ENCODE data around the gene AFF3.

AFF3 gene

GRCh38 chr2:99851089-99851488 is 291.3 kb downstream of the AFF3 start:
- no peak for ATAC-seq
- TF ChIP-seq ISL1 (CRISPR knock-in tag; IDR thresholded peaks at IDR 0.05) (no peak), TSHZ2 (CRISPR knock-in tag; IDR thresholded peaks at IDR 0.05) (no peak), POU6F1 (CRISPR knock-in tag; IDR thresholded peaks at IDR 0.05; ENCODE audit: borderline replicate concordance, low read depth) (no peak), ZC3H10 (CRISPR knock-in tag; IDR thresholded peaks at IDR 0.05) (no peak), ZNF565 (CRISPR knock-in tag; conservative IDR thresholded peaks at IDR 0.05; ENCODE audit: low read depth) (no peak)

- TF ChIP-seq ARNTL (CRISPR knock-in tag; IDR thresholded peaks at IDR 0.05; ENCODE audit: borderline replicate concordance, low read depth), result no peak
- TF ChIP-seq TOX (CRISPR knock-in tag; IDR thresholded peaks at IDR 0.05; ENCODE audit: borderline replicate concordance), result no peak
- TF ChIP-seq ESRRG (CRISPR knock-in tag; IDR thresholded peaks at IDR 0.05), result no peak
- ATAC-seq, result no peak
Observed at GRCh38 chr2:99850084-99850710, 292.2 kb downstream of the AFF3 start.

GRCh38 chr2:99846462-99847107 is 295.8 kb downstream of the AFF3 start:
- no peak for ATAC-seq
- TF ChIP-seq CSDC2 (CRISPR knock-in tag; IDR thresholded peaks at IDR 0.05) (no peak), SNAI2 (CRISPR knock-in tag; IDR thresholded peaks at IDR 0.05) (no peak), RARB (CRISPR knock-in tag; IDR thresholded peaks at IDR 0.05) (no peak), ZNF70 (CRISPR knock-in tag; IDR thresholded peaks at IDR 0.05) (no peak), ZFP3 (CRISPR knock-in tag; IDR thresholded peaks at IDR 0.05) (no peak), ZNF565 (CRISPR knock-in tag; conservative IDR thresholded peaks at IDR 0.05; ENCODE audit: low read depth) (no peak), ISL1 (CRISPR knock-in tag; IDR thresholded peaks at IDR 0.05) (no peak), ZFP30 (CRISPR knock-in tag; IDR thresholded peaks at IDR 0.05) (no peak), POU6F1 (CRISPR knock-in tag; IDR thresholded peaks at IDR 0.05; ENCODE audit: borderline replicate concordance, low read depth) (no peak), CSRNP3 (CRISPR knock-in tag; IDR thresholded peaks at IDR 0.05) (no peak)

- ATAC-seq, result no peak
Observed at GRCh38 chr2:99845296-99845695, 297.1 kb downstream of the AFF3 start.

GRCh38 chr2:99842451-99842850 is 299.9 kb downstream of the AFF3 start:
- TF ChIP-seq ZNF565 (CRISPR knock-in tag; conservative IDR thresholded peaks at IDR 0.05; ENCODE audit: low read depth) (no peak), POU6F1 (CRISPR knock-in tag; IDR thresholded peaks at IDR 0.05; ENCODE audit: borderline replicate concordance, low read depth) (no peak), CREB5 (CRISPR knock-in tag; IDR thresholded peaks at IDR 0.05; ENCODE audit: low read depth) (no peak), SNAI2 (CRISPR knock-in tag; IDR thresholded peaks at IDR 0.05) (no peak), ESRRG (CRISPR knock-in tag; IDR thresholded peaks at IDR 0.05) (no peak), ZNF8 (CRISPR knock-in tag; IDR thresholded peaks at IDR 0.05) (no peak), GLIS3 (CRISPR knock-in tag; IDR thresholded peaks at IDR 0.05) (no peak), TCF4 (CRISPR knock-in tag; IDR thresholded peaks at IDR 0.05; ENCODE audit: borderline replicate concordance) (no peak), PPARA (CRISPR knock-in tag; IDR thresholded peaks at IDR 0.05; ENCODE audit: borderline replicate concordance) (no peak), CSRNP3 (CRISPR knock-in tag; IDR thresholded peaks at IDR 0.05) (no peak), ISL1 (CRISPR knock-in tag; IDR thresholded peaks at IDR 0.05) (no peak), TOX (CRISPR knock-in tag; IDR thresholded peaks at IDR 0.05; ENCODE audit: borderline replicate concordance) (no peak)
- no peak for ATAC-seq

More at GRCh38 chr2:99845296-99845695, 297.1 kb downstream of the AFF3 start:
- TF ChIP-seq ISL1 (CRISPR knock-in tag; IDR thresholded peaks at IDR 0.05), result peak; percentile 66
- no peak for TF ChIP-seq OSR1 (CRISPR knock-in tag; IDR thresholded peaks at IDR 0.05)

Measured in SK-N-SH treated with all-trans-retinoic acid at 6 μM for 48 hours (cell line).